Smooth muscle cell (in vitro differentiated cells): Measurements from ENCODE around the gene IGFBP6. TPM values are rescaled to one million over a fixed set of nuclear protein-coding genes. Genes with fewer than 3 reads are reported as not detected.

Experiments
- DNase-seq: peaks from one replicate; lab custom pipeline; 2025; ENCODE audit not compliant: unreplicated experiment; lab: John Stamatoyannopoulos, UW
- H2AFZ ChIP-seq: fragments of 200-600 bp; sonication (generic); 2 replicates; pipeline ENCODE4 v1.6.0; 2016; ENCODE audit warnings: antibody characterized with exemption, low read depth, mild to moderate bottlenecking
- H3F3A ChIP-seq: fragments of 200-600 bp; sonication (generic); 2 replicates; pipeline ENCODE4 v1.6.0; 2017; ENCODE audit warnings: antibody characterized with exemption, low read depth
- H3K27ac ChIP-seq: fragments of 200-600 bp; sonication (generic); 2 replicates; pipeline ENCODE4 v1.5.1; 2016; ENCODE audit warnings: low read depth, mild to moderate bottlenecking
- H3K27me3 ChIP-seq: fragments of 200-600 bp; sonication (generic); 2 replicates; pipeline ENCODE4 v1.6.1; 2016; ENCODE audit warnings: low read depth, mild to moderate bottlenecking
- H3K36me3 ChIP-seq: fragments of 200-600 bp; sonication (generic); 2 replicates; pipeline ENCODE4 v1.5.1; 2016; ENCODE audit warnings: low read depth
- H3K4me1 ChIP-seq: fragments of 200-600 bp; sonication (generic); 2 replicates; pipeline ENCODE4 v1.5.1; 2016; ENCODE audit warnings: low read depth
- H3K4me2 ChIP-seq: fragments of 200-600 bp; sonication (generic); 2 replicates; pipeline ENCODE4 v1.6.0; 2016; ENCODE audit warnings: mild to moderate bottlenecking
- H3K4me3 ChIP-seq: fragments of 200-600 bp; sonication (generic); 2 replicates; pipeline ENCODE4 v1.5.1; 2016; ENCODE audit warnings: mild to moderate bottlenecking
- H3K79me2 ChIP-seq: fragments of 200-600 bp; sonication (generic); 2 replicates; pipeline ENCODE4 v1.6.0; 2016; ENCODE audit warnings: low read depth, mild to moderate bottlenecking
- H3K9ac ChIP-seq: fragments of 200-600 bp; sonication (generic); 2 replicates; pipeline ENCODE4 v1.6.0; 2016; ENCODE audit warnings: low read depth
- H3K9me3 ChIP-seq: fragments of 200-600 bp; sonication (generic); replicated peaks from 2 replicates; pipeline ENCODE4 v1.5.1; 2016; ENCODE audit warnings: low read depth
- H4K20me1 ChIP-seq: fragments of 200-600 bp; sonication (generic); 2 replicates; pipeline ENCODE4 v1.6.0; 2016; ENCODE audit warnings: low read depth
- WGBS: methylation state at CpG from one replicate; pipeline ENCODE4 v1.1.7; 2016; ENCODE audit warnings: low lambda C conversion rate; 5-methylcytosine and 5-hydroxymethylcytosine counted together
- polyA plus RNA-seq: library from polyadenylated mRNA; unstranded; fragments of >200 nt; fragmentation: Nextera tagmentation; extraction: Ambion mirVana; gene quantifications from 2 replicates; pipeline ENCODE4 v1.2.1, GENCODE V29; 2016
- total RNA-seq: library from RNA; depleted of rRNA; stranded (reverse); fragments of >200 nt; gene quantifications from 2 replicates; pipeline ENCODE4 v1.2.3, GENCODE V29; 2014
- TF ChIP-seq, protein P1 (sequence below): fragments of 200-600 bp; sonication (generic); IDR thresholded peaks from 2 replicates; pipeline ENCODE4 v1.5.1; 2017; ENCODE audit warnings: borderline replicate concordance, mild to moderate bottlenecking, antibody characterized with exemption; ENCODE audit not compliant: insufficient read depth, poor library complexity, severe bottlenecking

Gene IGFBP6
- total and polyA plus RNA-seq, 2 experiments from 2014 or later: 22.6 to 94.4 TPM

DNA sequence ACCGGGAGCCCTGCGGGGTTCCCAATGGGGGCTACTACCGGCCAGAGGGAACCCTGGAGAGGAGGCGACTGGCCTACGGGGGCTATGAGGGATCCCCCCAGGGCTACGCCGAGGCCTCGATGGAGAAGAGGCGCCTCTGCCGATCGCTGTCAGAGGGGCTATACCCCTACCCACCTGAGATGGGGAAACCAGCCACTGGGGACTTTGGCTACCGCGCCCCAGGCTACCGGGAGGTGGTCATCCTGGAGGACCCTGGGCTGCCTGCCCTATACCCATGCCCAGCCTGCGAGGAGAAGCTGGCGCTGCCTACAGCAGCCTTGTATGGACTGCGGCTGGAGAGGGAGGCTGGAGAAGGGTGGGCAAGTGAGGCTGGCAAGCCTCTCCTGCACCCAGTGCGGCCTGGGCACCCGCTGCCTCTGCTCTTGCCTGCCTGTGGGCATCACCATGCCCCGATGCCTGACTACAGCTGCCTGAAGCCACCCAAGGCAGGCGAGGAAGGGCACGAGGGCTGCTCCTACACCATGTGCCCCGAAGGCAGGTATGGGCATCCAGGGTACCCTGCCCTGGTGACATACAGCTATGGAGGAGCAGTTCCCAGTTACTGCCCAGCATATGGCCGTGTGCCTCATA is 37.9 kb upstream of the IGFBP6 start:
- DNase-seq: no peak
- Histone ChIP-seq H2AFZ (no peak overlapping the region), H3K4me1 (no peaks in the 10 kb centered on the region), H3K27me3 (no peaks in the 10 kb centered on the region), H3K9ac (no peak overlapping the region), H3K36me3 (no peaks in the 10 kb centered on the region), H4K20me1 (no peaks in the 10 kb centered on the region), H3K27ac (no peak overlapping the region), H3K4me2 (no peak overlapping the region), H3K79me2 (no peaks in the 10 kb centered on the region), H3K9me3 (no peaks in the 10 kb centered on the region), H3F3A (no peaks in the 10 kb centered on the region), H3K4me3 (no peak overlapping the region)
- TF ChIP-seq, protein P1, sequence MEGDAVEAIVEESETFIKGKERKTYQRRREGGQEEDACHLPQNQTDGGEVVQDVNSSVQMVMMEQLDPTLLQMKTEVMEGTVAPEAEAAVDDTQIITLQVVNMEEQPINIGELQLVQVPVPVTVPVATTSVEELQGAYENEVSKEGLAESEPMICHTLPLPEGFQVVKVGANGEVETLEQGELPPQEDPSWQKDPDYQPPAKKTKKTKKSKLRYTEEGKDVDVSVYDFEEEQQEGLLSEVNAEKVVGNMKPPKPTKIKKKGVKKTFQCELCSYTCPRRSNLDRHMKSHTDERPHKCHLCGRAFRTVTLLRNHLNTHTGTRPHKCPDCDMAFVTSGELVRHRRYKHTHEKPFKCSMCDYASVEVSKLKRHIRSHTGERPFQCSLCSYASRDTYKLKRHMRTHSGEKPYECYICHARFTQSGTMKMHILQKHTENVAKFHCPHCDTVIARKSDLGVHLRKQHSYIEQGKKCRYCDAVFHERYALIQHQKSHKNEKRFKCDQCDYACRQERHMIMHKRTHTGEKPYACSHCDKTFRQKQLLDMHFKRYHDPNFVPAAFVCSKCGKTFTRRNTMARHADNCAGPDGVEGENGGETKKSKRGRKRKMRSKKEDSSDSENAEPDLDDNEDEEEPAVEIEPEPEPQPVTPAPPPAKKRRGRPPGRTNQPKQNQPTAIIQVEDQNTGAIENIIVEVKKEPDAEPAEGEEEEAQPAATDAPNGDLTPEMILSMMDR: no peak
- 97% methylated on average over 24 of the region's 24 CpGs for WGBS

DNA sequence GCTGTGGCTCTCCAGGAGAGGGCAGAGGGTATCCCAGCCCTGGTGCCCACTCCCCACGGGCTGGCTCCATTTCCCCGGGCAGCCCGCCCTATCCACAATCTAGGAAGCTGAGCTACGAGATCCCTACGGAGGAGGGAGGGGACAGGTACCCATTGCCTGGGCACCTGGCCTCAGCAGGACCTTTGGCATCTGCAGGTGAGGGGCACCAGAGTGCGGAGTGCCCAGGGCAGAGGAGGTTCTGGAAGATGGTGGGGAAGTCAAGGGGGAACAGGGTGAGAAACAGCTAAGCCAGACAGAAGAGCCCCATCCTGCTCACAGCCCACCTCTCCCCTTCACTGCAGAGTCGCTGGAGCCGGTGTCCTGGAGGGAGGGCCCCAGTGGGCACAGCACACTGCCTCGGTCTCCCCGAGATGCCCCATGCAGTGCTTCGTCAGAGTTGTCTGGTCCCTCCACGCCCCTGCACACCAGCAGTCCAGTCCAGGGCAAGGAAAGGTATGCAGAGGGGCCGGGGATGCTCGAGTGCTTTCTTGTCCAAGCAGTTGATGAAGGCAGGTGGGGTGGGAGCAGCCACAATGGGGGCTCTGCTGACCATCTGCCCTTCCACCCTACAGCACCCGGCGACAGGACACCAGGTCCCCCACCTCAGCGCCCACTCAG is 37.3 kb upstream of the IGFBP6 start:
- no peak overlapping the region for H3K4me2 ChIP-seq
- H3K27me3 ChIP-seq: no peaks in the 10 kb centered on the region
- 94% methylated on average over 16 of the region's 17 CpGs for WGBS
- no peak for DNase-seq
- no peaks in the 10 kb centered on the region for H3K9me3 ChIP-seq
- H2AFZ ChIP-seq: no peak overlapping the region
- no peak overlapping the region for H3K9ac ChIP-seq
- H3F3A ChIP-seq: no peaks in the 10 kb centered on the region
- H3K4me3 ChIP-seq: no peak overlapping the region
- TF ChIP-seq, protein P1: no peak
- H4K20me1 ChIP-seq: peaks cover 3% of the 10 kb centered on the region
- H3K4me1 ChIP-seq: no peaks in the 10 kb centered on the region
- H3K36me3 ChIP-seq: no peaks in the 10 kb centered on the region
- H3K79me2 ChIP-seq: no peaks in the 10 kb centered on the region
- H3K27ac ChIP-seq: no peak overlapping the region

DNA sequence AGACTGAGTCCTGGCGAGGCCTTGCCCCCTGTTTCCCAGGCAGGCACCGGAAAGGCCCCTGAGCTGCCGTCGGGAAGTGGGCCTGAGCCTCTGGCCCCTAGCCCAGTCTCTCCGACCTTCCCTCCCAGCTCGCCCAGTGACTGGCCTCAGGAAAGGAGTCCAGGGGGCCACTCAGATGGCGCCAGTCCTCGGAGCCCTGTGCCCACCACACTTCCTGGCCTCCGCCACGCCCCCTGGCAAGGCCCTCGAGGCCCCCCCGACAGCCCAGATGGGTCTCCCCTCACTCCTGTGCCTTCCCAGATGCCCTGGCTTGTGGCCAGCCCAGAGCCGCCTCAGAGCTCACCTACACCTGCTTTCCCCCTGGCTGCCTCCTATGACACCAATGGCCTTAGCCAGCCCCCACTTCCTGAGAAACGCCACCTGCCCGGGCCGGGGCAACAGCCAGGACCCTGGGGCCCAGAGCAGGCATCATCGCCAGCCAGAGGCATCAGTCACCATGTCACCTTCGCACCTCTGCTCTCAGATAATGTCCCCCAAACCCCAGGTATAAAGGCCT is 36.7 kb upstream of the IGFBP6 start:
- TF ChIP-seq, protein P1: no peak

More for the DNA sequence above, 36.7 kb upstream of the IGFBP6 start:
- H3K27ac ChIP-seq: no peak overlapping the region
- no peak overlapping the region for H3K4me2 ChIP-seq
- no peaks in the 10 kb centered on the region for H3K9me3 ChIP-seq
- H3K27me3 ChIP-seq: no peaks in the 10 kb centered on the region
- H2AFZ ChIP-seq: no peak overlapping the region
- H3K4me3 ChIP-seq: no peak overlapping the region
- no peaks in the 10 kb centered on the region for H3F3A ChIP-seq
- peaks cover 9% of the 10 kb centered on the region for H4K20me1 ChIP-seq
- no peak for DNase-seq
- no peak overlapping the region for H3K9ac ChIP-seq
- no peaks in the 10 kb centered on the region for H3K4me1 ChIP-seq
- 97% methylated on average over 18 of the region's 18 CpGs for WGBS
- no peaks in the 10 kb centered on the region for H3K79me2 ChIP-seq
- no peaks in the 10 kb centered on the region for H3K36me3 ChIP-seq
